ENCODE data around the gene KDM1A.

The KDM1A gene

DNA sequence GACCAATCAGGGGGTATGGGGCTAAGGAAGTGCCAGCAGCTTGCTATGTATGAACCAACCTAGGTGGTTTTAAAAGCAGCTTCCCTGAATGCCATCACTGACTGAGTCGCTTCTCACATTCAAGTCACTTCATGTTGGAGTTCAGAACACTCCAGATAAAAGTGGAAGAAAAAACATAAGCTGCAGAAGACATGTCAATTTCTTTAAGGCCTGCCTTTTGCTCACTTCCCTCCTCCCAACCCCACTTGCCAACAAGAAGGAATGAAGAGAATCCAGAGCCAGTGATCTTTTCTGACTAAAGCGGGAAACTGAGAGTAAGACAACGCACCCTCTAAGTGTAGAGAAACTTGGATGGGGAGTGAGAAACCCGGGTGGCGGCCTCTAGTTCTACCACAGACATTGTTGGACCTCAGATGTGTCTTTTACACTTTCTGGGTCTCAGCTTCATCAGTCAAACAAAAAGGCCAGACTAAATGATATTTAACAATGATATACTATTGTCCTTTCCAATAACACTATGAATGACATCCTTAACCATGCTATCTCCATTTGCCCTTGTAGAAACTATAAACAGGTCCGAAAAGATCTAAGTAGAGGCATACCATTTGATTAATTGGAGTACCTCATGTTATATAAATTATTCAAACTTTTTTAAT lies 95.3 kb downstream of the KDM1A start:
- DNase-seq: no peak

DNA sequence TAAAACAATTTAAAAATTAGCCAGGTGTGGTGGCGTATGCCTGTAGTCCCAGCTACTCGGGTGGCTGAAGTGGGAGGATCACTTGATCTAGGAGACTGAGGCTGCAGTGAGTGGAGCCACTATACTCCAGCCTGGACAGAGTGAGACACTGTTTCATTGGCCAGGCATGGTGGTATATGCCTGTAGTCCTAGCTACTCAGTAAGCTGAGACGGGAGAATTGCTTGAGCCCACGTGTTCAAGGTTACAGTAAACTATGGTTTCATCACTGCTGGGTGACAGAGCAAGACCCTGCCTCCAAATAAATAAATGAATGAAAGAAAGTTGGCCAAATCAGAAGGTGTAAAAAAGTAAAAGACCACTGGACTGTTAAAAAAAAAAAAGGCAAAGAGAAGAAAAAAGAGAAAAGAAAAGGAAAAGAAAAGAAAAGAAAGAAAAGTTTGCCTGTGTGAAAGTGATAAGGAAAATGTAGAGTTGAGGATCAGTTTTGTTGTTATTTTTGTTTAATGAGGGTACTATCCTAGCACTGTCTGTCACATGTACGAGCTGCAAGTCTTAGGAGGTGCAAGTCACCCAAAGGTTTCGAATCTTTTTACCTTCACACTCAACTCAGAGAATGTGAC lies 97.1 kb downstream of the KDM1A start:
- no peak for DNase-seq

DNA sequence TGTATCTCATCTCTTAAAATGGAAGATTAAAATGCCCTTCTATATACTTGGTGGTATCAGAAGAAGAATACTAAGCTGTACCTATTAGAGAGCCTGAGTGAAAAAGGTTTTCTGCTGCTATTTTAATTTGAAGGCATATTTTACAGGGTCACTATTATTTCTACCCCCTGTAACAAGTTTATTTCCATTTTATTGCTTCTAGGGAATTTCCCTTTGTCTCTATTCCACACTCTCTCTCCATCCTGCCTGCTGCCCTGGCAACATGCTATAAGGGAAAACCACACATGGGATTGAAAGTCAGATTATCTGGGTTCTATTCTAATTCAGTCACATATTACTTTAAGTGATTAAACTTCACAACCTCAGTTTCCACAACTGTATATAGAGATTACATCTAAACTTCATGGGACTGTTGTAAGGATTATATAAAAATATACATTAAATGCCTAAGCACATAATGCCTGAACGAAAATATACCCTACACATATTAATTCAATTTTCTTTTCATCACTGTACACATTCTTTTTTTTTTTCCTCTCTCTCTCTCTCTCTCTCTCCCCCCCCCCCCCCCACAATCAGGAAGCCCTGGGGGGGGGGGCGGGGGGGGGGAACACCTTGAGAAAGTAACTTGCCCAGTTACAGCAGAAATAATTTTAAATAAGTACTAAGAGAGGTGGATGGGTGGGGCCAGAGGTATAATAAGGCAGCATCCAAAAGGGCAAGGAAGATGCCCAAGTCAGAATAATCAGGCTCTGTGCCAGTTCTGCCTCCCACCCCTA lies 97.8 kb downstream of the KDM1A start:
- no peak for DNase-seq

DNA sequence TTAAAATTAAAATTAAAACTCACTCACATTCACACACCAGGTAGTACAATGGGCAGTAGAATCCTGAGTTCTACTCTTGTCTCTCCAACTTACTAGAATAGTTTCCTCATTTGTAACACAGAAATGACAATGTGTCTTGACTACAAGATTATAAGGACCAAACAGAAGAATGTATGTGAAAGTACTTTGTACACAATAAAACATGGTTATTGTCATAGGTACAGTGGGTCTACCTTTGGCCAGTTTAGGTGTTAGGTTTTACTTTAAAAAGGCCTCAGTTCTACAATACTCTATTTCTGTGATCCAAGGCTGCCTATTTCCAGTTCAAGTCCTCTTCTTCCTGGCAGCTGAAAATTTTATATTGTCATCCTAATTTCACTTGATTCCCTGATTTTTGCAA lies 99.1 kb downstream of the KDM1A start:
- DNase-seq: no peak

DNA sequence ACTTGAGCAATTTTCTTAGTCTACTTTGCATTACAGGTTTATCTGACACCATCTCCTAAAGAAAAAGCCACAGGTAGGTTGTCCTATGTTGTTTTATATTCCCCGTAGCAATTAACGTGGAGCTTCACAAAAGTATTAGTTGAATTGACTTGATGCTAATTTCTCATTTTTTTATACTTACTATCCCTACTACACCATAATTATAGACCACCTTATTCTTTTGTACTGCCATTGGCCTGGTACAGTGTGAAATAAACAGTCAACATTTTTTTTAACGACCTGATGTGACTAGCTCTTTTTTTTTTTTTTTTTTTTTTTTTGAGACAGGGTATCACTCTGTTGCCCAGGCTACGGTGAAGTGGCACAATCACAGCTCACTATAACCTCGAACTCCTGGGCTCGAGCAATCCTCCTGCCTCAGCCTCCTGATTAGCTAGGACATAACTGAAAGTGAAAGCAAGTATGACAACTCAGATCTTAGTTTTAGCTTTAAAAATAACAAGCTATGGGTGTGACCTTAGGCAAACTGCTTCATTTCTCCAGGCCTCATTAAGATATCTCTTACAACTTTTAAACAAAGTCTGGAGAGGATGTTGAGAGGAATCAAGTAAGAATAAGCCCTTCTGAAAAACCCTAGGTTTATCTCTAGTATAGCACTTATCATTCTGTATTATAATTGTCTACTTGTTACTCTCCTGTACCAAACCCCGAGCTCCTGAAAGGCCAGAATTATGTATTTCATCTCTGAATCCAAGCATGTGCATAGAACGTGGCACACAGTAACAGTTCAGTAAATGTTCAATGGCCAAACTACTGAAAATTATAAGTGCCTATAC lies 99.9 kb downstream of the KDM1A start:
- no peak for DNase-seq

DNA sequence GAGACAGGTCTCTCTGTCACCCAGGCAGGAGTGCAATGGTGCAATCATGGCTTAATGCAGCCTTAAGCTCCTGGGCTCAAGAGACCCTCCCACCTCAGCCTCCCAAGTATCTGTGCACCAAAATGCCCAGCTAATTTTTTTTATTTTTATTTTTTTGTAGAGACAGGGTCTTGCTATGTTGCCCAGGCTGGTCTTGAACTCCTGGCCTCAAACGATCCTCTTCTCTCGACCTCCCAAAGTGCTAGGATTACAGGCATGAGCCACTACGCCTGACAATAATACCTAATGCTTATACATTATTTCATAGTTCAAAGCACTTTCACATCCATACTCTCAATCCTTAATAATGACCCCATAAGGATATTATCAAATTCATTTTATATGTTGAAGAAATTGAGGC lies 101.1 kb downstream of the KDM1A start:
- no peak for DNase-seq

DNA sequence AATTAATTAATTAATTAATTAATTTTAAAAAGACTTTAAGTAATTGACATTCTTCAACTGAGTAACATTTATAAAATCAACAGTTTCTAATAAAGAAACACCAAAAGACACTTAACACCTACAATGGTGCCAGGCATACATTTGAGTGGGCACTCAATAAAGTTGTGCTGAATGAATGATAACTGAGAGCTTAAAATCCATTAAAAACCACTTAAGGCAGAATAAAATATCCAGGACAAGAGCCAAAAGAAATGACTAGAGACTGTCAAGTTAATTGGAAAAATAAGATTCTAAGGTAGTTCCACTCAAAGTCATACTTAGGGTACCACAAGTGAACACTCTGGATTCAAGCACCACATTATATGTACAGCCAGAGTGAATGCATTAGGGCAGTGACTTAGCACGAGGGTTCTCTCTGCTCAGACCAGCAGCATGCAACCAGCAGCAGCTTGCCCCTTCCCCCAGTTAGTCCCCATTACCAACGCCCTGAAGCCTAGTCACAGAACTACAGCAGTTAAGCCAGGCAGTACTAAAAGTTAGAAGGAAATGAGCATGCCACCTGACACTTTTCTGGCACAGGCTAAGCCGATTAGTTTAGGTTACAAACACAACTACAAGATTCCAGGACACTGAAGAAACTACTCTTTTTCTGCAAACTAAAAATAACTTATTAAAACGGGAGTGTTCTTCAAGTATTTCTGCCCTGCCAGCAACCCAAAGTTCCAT lies 102.9 kb downstream of the KDM1A start:
- DNase-seq: no peak

DNA sequence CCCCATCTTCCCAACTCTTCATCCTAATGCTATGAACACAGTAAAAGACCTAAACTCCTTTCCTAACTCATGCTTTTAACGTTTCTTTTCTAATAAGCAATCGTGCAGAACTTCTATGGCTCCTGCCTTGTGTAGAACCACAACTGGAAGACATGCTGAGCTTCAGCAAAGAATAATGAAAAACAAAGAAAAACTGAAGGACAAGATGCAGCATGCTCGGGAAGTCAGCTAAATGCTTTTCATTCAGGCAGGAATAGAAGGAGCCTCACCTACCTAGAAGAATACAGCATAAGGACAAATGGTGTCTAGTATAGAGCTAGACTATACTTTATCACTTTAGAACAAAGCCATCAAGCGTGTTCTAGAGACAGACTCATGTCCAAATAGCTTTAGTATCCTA lies 103.5 kb downstream of the KDM1A start:
- DNase-seq: no peak

DNA sequence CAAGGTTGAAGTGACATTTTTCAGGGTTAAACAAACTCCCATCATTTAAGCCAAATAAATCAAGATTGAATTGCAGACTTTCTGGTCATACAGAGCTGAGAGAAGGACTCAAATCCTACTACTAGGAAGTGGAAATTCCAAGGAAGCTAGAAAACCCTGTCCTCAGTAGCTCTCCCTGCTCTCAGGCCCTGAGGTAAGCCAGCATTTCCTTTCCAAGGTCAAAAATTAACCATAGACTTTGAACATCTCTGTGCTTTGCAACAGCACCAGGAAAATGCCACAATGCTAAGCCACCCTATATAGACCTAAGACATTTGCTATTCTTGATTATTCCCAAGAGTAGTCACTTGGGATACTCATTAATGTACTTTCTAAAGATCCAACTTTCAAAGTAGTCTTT lies 104.3 kb downstream of the KDM1A start:
- no peak for DNase-seq

DNA sequence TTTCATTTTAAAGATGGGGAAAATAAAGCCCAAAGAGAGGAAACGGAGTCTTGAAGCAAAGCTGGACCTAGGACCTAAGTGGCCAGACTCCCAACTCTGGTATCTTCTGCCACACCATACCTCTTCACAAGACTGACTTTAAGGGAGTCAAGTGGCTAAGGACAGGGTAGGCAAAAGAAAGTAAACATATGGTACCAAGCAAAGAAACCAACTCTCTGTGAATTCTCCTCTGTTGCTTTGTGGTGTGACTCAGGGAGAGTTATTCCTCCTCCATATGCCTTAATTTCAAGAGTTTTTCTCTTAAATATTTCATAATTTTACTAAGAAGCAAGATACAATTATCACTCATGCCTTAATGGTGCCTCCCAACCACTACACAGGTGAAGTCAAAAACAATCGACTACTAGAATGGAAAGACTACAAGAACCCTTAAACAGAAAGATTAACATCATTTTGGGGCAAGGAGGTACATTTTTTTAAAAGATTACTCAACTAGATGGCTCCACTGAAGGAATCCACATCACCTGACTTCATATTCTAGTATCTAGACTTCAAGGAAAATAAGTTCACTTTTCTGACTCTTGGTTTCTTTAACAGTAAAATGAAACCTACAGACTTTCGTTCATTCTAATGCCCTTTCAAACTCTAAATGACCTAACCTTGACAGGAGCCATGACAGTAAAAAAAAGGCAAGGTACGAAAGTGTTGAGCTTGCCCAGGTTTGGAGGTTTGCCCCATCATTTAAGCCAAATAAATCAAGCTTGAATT lies 105.2 kb downstream of the KDM1A start:
- DNase-seq: no peak

DNA sequence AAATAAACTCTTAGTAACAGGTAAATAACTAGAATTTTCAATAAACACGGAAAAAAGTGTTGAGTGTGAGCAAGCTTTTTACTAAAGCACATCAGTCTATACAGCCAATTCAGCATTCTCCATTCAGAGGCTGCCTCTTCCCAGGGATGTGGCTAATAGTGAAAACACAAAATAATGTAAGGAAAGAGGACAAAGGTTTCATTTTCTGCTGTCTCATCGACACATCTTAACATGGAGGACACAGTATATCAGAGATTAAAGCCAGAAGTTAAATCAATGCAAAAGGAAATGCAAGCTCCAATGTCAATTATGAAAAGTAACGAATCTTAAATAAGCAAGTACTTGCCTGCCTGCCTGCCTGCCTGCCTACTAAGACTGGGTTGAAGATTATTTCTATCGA lies 106.2 kb downstream of the KDM1A start:
- DNase-seq: no peak

DNA sequence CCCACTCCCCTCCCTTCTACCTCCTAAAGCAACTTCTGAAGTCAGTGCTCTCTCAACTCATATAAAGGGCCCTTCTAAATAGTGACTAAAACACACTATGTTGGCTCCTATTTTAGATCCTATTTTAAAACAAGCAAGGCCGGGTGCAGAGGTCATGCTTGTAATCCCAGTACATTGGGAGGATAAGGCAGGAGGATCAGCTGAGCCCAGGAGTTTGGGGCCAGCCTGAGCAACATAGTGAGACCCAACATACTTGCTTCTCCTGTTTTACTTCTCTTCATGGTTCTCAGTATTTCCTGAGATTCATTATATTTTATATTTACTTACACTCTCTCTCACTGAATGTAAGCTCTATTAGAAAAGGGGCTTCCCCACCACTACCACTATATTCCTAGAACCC lies 106.9 kb downstream of the KDM1A start:
- no peak for DNase-seq

DNA sequence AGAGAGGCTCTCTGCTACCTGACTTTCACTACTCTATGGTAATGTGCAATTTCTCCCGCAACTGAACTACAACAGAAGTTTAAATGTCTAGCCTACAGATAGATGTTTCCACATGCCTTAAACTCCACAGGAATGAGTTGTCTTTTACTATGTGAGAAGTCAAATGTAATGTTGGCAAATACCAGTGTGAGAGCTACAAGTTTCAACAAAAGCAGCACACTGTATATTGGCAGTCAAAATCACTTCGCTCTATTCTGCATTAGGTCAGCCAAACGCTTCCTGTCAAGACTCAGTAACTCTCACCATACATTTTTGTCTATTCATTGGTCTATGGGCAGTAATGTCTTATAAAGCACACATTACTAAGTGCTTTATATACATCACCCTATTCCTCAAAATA lies 107.5 kb downstream of the KDM1A start:
- no peak for DNase-seq

DNA sequence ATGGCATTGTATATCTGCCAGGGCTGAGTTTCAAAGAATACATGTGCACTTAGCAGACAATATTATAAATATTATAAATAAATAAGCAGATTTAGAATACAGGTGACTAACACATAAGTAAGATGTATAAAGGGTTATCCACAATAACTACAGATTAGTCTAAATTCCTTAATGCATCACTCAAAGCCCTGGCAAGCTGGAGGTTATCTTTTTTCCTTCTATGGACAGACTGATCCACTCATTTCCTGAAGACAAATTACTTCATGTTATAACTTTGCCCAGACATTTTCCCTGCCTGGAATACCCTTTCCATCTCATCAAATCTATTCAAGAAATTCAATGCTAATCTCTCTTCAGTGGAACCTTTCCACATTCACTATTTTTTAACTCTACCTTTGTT lies 110.6 kb downstream of the KDM1A start:
- no peak for DNase-seq

DNA sequence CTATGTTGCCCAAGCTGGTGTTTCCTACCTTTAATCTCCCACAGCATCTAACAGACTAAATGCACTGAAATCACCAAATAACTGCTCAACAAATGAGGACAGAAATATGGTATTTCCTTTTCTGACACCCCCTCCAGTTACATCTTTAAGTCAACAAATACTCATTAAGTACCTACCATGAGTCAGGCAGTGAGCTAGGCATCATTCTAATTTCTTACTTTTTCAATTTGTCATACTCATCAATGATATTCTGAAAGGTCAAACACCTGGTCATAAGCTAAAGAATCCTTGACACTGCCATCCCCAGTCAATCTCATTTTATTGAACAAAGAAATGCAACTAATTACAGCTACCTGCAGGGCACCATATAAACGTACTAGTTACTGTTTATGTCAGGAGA lies 112.8 kb downstream of the KDM1A start:
- DNase-seq: no peak
